Adrenal gland (tissue), 12 donors: ENCODE data around the gene KCNB1. TPM values are rescaled to one million over a fixed set of nuclear protein-coding genes. Genes with fewer than 3 reads are reported as not detected.

Source experiments
- DNase-seq, 7 donors: peaks; one replicate each; pipeline ENCODE4 v3.0.0-alpha.2; 2019 to 2020
- H3K27ac ChIP-seq, 5 donors: fragments of 200-600 bp; sonication (generic) in 4 of 5; 1 replicate in 3 of 5; 2 replicates in 2 of 5; pipeline versions ENCODE4 v1.5.1 to v1.8.0; 2016 to 2020; ENCODE audit warnings: mild to moderate bottlenecking in 1 of 5
- H3K27me3 ChIP-seq: fragments of 200-600 bp; 2 replicates; pipeline ENCODE4 v1.8.0; 2021
- H3K36me3 ChIP-seq, 2 donors: fragments of 200-600 bp; replicated peaks in 1 of 2; 1 replicate in 1 of 2; 2 replicates in 1 of 2; pipeline versions ENCODE4 v1.5.1 to v1.8.0; 2018 to 2022
- H3K4me1 ChIP-seq, 2 donors: fragments of 200-600 bp; replicated peaks in 1 of 2; 1 replicate in 1 of 2; 2 replicates in 1 of 2; pipeline versions ENCODE4 v1.5.1 to v1.8.0; 2018 to 2021
- H3K4me3 ChIP-seq, 4 donors: fragments of 200-600 bp; sonication (generic) in 3 of 4; one replicate each; pipeline ENCODE4 v1.5.1; 2016 to 2018
- H3K9me3 ChIP-seq, 3 donors: fragments of 200-600 bp; sonication (generic) in 1 of 3; replicated peaks in 1 of 3; 1 replicate in 2 of 3; 2 replicates in 1 of 3; pipeline versions ENCODE4 v1.5.1 to v1.8.0; 2016 to 2021
- CTCF ChIP-seq, 6 experiments: fragments of 450-650 bp in 4 of 6; fragments of 200-600 bp in 2 of 6; sonication (generic) in 1 of 6; IDR thresholded peaks; 1 replicate in 5 of 6; 2 replicates in 1 of 6; pipeline versions ENCODE4 v1.5.1 to v1.8.0; 2016 to 2021; ENCODE audit warnings: antibody characterized with exemption in 6 of 6, mild to moderate bottlenecking in 2 of 6, moderate library complexity in 1 of 6
- POLR2A ChIP-seq, 2 donors: fragments of 450-650 bp; IDR thresholded peaks; one replicate each; pipeline ENCODE4 v1.6.1; 2017; ENCODE audit warnings: antibody characterized with exemption in 2 of 2, mild to moderate bottlenecking in 2 of 2, moderate library complexity in 1 of 2
- WGBS, 4 donors: extraction: QIAGEN DNeasy Blood & Tissue Kit in 2 of 4; methylation state at CpG; one replicate each; pipeline versions ENCODE4 v1.1.5 to v1.1.7; 2013 to 2017; 5-methylcytosine and 5-hydroxymethylcytosine counted together
- intact Hi-C, 2 donors: fragments of 100-400 bp; cut with DNase I; formaldehyde crosslinking; loops; one replicate each; pipeline versions ENCODE4 v1.14.1 to v1.15.0; 2022 to 2023
- polyA plus RNA-seq, 3 donors: library from polyadenylated mRNA; stranded (reverse); fragments of 200-250 nt in 2 of 3; fragments of 350-450 nt in 1 of 3; fragmentation: Illumina TruSeq in 1 of 3; extraction: RNeasy Lipid Tissue Mini Kit (QIAGEN cat#74804) in 1 of 3; gene quantifications; one replicate each; pipeline ENCODE4 v1.2.3, GENCODE V29; 2013 to 2014
- total RNA-seq, 9 donors: library from RNA; depleted of rRNA in 4 of 9; stranded (reverse); fragments of >200 nt in 4 of 9; fragments of 120-200 nt in 1 of 9; fragmentation: NEBNext Ultra II Directional in 1 of 9; extraction: Animal tissue kit (Norgen Biotek cat#: 25700) in 1 of 9; gene quantifications; one replicate each; pipeline versions ENCODE4 v1.1.0 to v1.2.4, GENCODE V29; 2013 to 2023
- donor health status: healthy with polysubstance abuse.
- donor health status: Bipolar disorder and iron deficiency.
- donor health status: DM: yes; HTN: yes; CAD: no.
- donor health status: DM: no; HTN: no; CAD: no.
- donor health status: DM: no; HTN: no; CAD: no.
- donor health status: DM: yes; HTN: yes; CAD: no.

Gene KCNB1
- total and polyA plus RNA-seq, 12 donors = 0.11 to 8.2 (median 1.3) TPM

GRCh38 chr20:49469060-49469459, 13.4 kb downstream of the KCNB1 start:
- TF ChIP-seq CTCF (IDR thresholded peaks at IDR 0.05) (no peak), POLR2A (IDR thresholded peaks at IDR 0.05) (no peak)

GRCh38 chr20:49468412-49468811, 14.1 kb downstream of the KCNB1 start:
- no peak for DNase-seq
- H3K4me1 ChIP-seq = no peaks in the 10 kb centered on the region
- no peaks in the 10 kb centered on the region for H3K27me3 ChIP-seq
- intact Hi-C loops = no loop called here
- H3K9me3 ChIP-seq = no peaks in the 10 kb centered on the region
- H3K27ac ChIP-seq = no peak overlapping the region
- H3K36me3 ChIP-seq = no peaks in the 10 kb centered on the region
- TF ChIP-seq POLR2A (IDR thresholded peaks at IDR 0.05) (no peak), CTCF (IDR thresholded peaks at IDR 0.05) (no peak)
- WGBS, 4 donors = 73 to 84% (median 78%) methylated on average over 7 of the region's 7 CpGs
- no peak overlapping the region for H3K4me3 ChIP-seq

More at GRCh38 chr20:49469060-49469459, 13.4 kb downstream of the KCNB1 start:
- intact Hi-C loops = no loop called here
- 66 to 79% (median 73%) methylated on average over 6 of the region's 6 CpGs for WGBS, 4 donors
- Histone ChIP-seq H3K27me3 (no peaks in the 10 kb centered on the region), H3K4me3 (no peak overlapping the region), H3K36me3 (no peaks in the 10 kb centered on the region), H3K27ac (no peak overlapping the region), H3K9me3 (no peaks in the 10 kb centered on the region), H3K4me1 (no peaks in the 10 kb centered on the region)
- no peak for DNase-seq

- H3K36me3 ChIP-seq = no peaks in the 10 kb centered on the region
- no peak for DNase-seq
- no peaks in the 10 kb centered on the region for H3K9me3 ChIP-seq
- H3K4me1 ChIP-seq = no peaks in the 10 kb centered on the region
- TF ChIP-seq CTCF (IDR thresholded peaks at IDR 0.05) = no peak
- H3K27ac ChIP-seq = no peak overlapping the region
- WGBS, 4 donors = 85 to 90% (median 89%) methylated on average over 8 of the region's 8 CpGs
- intact Hi-C loops = no loop called here
- no peaks in the 10 kb centered on the region for H3K27me3 ChIP-seq
- no peak overlapping the region for H3K4me3 ChIP-seq
Measured at GRCh38 chr20:49466114-49466912, 16.2 kb downstream of the KCNB1 start.

- no peaks in the 10 kb centered on the region for H3K36me3 ChIP-seq
- no peaks in the 10 kb centered on the region for H3K27me3 ChIP-seq
- 89 to 94% (median 90%) methylated on average over 2 to 7 of the region's 7 CpGs for WGBS, 4 donors
- H3K27ac ChIP-seq = no peak overlapping the region
- intact Hi-C loops = no loop called here
- TF ChIP-seq CTCF (IDR thresholded peaks at IDR 0.05) = no peak
- TF ChIP-seq POLR2A (IDR thresholded peaks at IDR 0.05) = no peak
- H3K9me3 ChIP-seq = no peaks in the 10 kb centered on the region
- no peak for DNase-seq
- H3K4me3 ChIP-seq = no peak overlapping the region
- H3K4me1 ChIP-seq = no peaks in the 10 kb centered on the region
Measured at GRCh38 chr20:49464556-49464955, 17.9 kb downstream of the KCNB1 start.
